A549 (cell line): ENCODE data around the gene C1orf167. TPM values are rescaled to one million over a fixed set of nuclear protein-coding genes. Genes with fewer than 3 reads are reported as not detected.

Source experiments
- ATAC-seq, 2 experiments: fragments of 200-7000 bp in 1 of 2; fragments of >200 bp in 1 of 2; cut with Nextera tagmentation in 1 of 2; cut with Tn5 transposase in 1 of 2; 3 replicates each; pipeline versions ENCODE4 v1.8.0 to v1.9.1; 2018 to 2020; ENCODE audit warnings: mild to moderate bottlenecking in 1 of 2, moderate library complexity in 1 of 2
- CTCF ChIA-PET: fragments of 300-600 bp; sonication (Branson Sonifier 250); formaldehyde crosslinking; extraction: SDS; loops from one replicate; lab custom pipeline; 2021; ENCODE audit warnings: antibody characterized with exemption, inconsistent platforms; lab: Yijun Ruan, JAX
- POLR2A ChIA-PET: fragments of 350-600 bp; formaldehyde crosslinking; extraction: SDS; loops from one replicate; lab custom pipeline; 2021; ENCODE audit warnings: antibody characterized with exemption, inconsistent platforms; lab: Yijun Ruan, JAX
- DNase-seq, 2 experiments: peaks; one replicate each; pipeline versions ENCODE4 v3.0.0 to v3.0.0-alpha.2; 2011 to 2016; ENCODE audit warnings: low read depth in 1 of 2, low spot score in 1 of 2
- FAIRE-seq: peaks from 2 replicates; lab custom pipeline; 2011; peaks lifted over from hg19 to GRCh38; lab: Jason Lieb, UNC
- H3K27ac ChIP-seq, 2 experiments: fragments of >200 bp; sonication (Bioruptor Twin); formaldehyde crosslinking; 3 replicates each; pipeline ENCODE4 v1.5.1; 2016 to 2017
- H3K4me1 ChIP-seq: fragments of >200 bp; sonication (Bioruptor Twin); formaldehyde crosslinking; 3 replicates; pipeline ENCODE4 v1.6.1; 2016
- H3K4me2 ChIP-seq: fragments of >200 bp; sonication (Bioruptor Twin); formaldehyde crosslinking; 3 replicates; pipeline ENCODE4 v1.6.1; 2016
- H3K4me3 ChIP-seq: fragments of >200 bp; sonication (Bioruptor Twin); formaldehyde crosslinking; 3 replicates; pipeline ENCODE4 v1.5.1; 2016
- H3K9me3 ChIP-seq: fragments of >200 bp; sonication (Bioruptor Twin); formaldehyde crosslinking; 3 replicates; pipeline ENCODE4 v1.6.1; 2016
- BHLHE40 ChIP-seq: IDR thresholded peaks from 2 replicates; pipeline ENCODE4 v1.6.1; 2012; ENCODE audit warnings: low read depth, low read length, inconsistent platforms
- CHD2 ChIP-seq: fragments of 150-350 bp; IDR thresholded peaks from 2 replicates; pipeline ENCODE4 v1.6.1; 2014; ENCODE audit warnings: low read length; ENCODE audit not compliant: partially characterized antibody
- EHMT2 ChIP-seq: fragments of 200-600 bp; sonication (generic); IDR thresholded peaks from 2 replicates; pipeline ENCODE4 v1.6.1; 2016; ENCODE audit warnings: antibody characterized with exemption, low read depth, mild to moderate bottlenecking, moderate library complexity
- FOSL2 ChIP-seq, 2 experiments: fragments of 450-650 bp in 1 of 2; fragments of >200 bp in 1 of 2; sonication (Bioruptor Twin) in 1 of 2; formaldehyde crosslinking; IDR thresholded peaks; 2 replicates each; pipeline versions ENCODE4 v1.5.0 to v1.6.1; 2016 to 2020; ENCODE audit warnings: mild to moderate bottlenecking in 1 of 2, moderate library complexity in 1 of 2
- HEYL ChIP-seq: fragments of 250-450 bp; sonication (Bioruptor Pico); IDR thresholded peaks from 2 replicates; pipeline ENCODE4 v1.8.0; 2021; ENCODE audit warnings: mild to moderate bottlenecking, moderate library complexity
- HOXB13 ChIP-seq: fragments of 250-450 bp; sonication (Bioruptor Pico); IDR thresholded peaks from 2 replicates; pipeline ENCODE4 v1.5.0; 2020; ENCODE audit warnings: low read depth, mild to moderate bottlenecking, moderate library complexity
- KDM1A ChIP-seq: fragments of 200-600 bp; sonication (generic); IDR thresholded peaks from 2 replicates; pipeline ENCODE4 v1.6.1; 2016; ENCODE audit warnings: low read depth, mild to moderate bottlenecking
- MAFK ChIP-seq: fragments of 450-650 bp; IDR thresholded peaks from 2 replicates; pipeline ENCODE4 v1.6.1; 2014; ENCODE audit not compliant: partially characterized antibody
- NFE2L2 ChIP-seq: fragments of 150-350 bp; conservative IDR thresholded peaks from 2 replicates; pipeline ENCODE4 v1.6.1; 2014; ENCODE audit warnings: low read length
- RAD21 ChIP-seq, 2 experiments: fragments of >200 bp in 1 of 2; sonication (Bioruptor Twin) in 1 of 2; formaldehyde crosslinking in 1 of 2; IDR thresholded peaks in 1 of 2; conservative IDR thresholded peaks in 1 of 2; 2 replicates in 1 of 2; 3 replicates in 1 of 2; pipeline ENCODE4 v1.6.1; 2012 to 2018; ENCODE audit warnings: inconsistent platforms in 1 of 2
- RARB ChIP-seq: fragments of 250-450 bp; sonication (Bioruptor Pico); IDR thresholded peaks from 2 replicates; pipeline ENCODE4 v1.8.0; 2021; ENCODE audit warnings: mild to moderate bottlenecking, moderate library complexity
- SREBF2 ChIP-seq: fragments of 450-650 bp; IDR thresholded peaks from 2 replicates; pipeline ENCODE4 v1.6.1; 2014; ENCODE audit warnings: mild to moderate bottlenecking, moderate library complexity
- ZC3H11A ChIP-seq: fragments of 450-650 bp; IDR thresholded peaks from 2 replicates; pipeline ENCODE4 v1.6.1; 2014; ENCODE audit warnings: antibody characterized with exemption, mild to moderate bottlenecking
- WGBS: methylation state at CpG from one replicate; pipeline ENCODE4 v1.1.6; 2017; ENCODE audit errors: missing lambda C conversion rate; 5-methylcytosine and 5-hydroxymethylcytosine counted together
- polyA plus RNA-seq, 4 experiments: library from polyadenylated mRNA; depleted of rRNA in 3 of 4; stranded (reverse); fragments of >200 nt; fragmentation: RNase III in 1 of 4; extraction: RNeasy Plus Mini Kit Qiagen cat#74134 plus additional on column Dnase treatment in 1 of 4; gene quantifications; 2 replicates in 3 of 4; 3 replicates in 1 of 4; pipeline ENCODE4 v1.2.3, GENCODE V29; 2011 to 2017
- TF ChIP-seq, protein P1 (sequence below): fragments of >200 bp; sonication (Bioruptor Twin); formaldehyde crosslinking; IDR thresholded peaks from 2 replicates; pipeline ENCODE4 v1.6.1; 2016
- TF ChIP-seq, protein P2 (sequence below): IDR thresholded peaks from 2 replicates; pipeline ENCODE4 v1.6.1; 2012; ENCODE audit warnings: low read depth, borderline replicate concordance
- TF ChIP-seq, protein P3 (sequence below): fragments of 250-450 bp; sonication (Bioruptor Pico); IDR thresholded peaks from 2 replicates; pipeline ENCODE4 v1.5.0; 2021; ENCODE audit warnings: mild to moderate bottlenecking, moderate library complexity, borderline replicate concordance
- TF ChIP-seq, protein P4 (sequence below): IDR thresholded peaks from 2 replicates; pipeline ENCODE4 v1.6.1; 2012
- TF ChIP-seq, protein P5 (sequence below): fragments of 250-450 bp; sonication (Bioruptor Pico); IDR thresholded peaks from 2 replicates; pipeline ENCODE4 v1.5.0; 2020; ENCODE audit warnings: low read depth, mild to moderate bottlenecking, moderate library complexity

Gene C1orf167
- polyA plus RNA-seq, 2 of the 4 experiments (the other 2 are of a cell fraction) = not detected

DNA sequence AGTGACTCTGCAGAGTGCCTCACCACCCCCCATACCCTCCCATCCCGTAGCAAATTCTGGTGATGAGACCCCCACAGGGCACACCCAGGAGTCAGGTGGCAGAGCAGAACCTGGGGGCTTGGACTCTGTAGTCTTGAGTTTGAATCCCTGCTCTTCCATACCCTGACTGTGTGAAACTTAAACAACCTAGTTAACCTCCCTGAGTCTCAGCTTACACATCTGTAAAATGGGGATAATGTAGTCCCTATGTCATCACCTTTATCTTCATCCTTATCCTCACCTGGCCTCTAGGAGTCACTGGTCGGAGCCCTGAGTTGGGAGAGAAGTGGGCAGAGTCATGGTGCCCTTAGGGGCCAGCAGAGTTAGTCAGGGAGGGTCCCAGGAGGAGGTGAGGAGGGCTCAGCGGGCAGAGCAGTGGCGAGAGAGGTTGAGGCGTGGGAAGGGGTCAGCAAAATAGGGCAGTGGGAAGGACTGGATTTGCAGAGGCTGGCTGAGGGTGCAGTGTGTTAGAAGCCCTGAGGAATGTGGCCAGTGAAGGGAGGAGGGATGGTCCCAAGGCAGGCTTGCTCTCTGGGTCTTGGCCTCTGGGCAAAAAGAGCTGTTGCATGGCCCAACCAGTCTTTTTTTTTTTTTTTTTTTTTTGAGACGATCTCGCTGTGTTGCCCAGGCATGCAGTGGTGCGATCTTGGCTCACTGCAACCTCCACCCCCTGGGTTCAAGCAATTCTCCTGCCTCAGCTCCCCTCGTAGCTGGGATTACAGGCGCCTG, 18.6 kb downstream of the C1orf167 start:
- H3K9me3 ChIP-seq = no peaks in the 10 kb centered on the region
- ChIA-PET POLR2A (no interaction called here), CTCF (no interaction called here)
- no peak for DNase-seq
- TF ChIP-seq, protein P1, sequence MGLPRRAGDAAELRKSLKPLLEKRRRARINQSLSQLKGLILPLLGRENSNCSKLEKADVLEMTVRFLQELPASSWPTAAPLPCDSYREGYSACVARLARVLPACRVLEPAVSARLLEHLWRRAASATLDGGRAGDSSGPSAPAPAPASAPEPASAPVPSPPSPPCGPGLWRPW = no peak
- no peak for TF ChIP-seq RAD21 (conservative IDR thresholded peaks at IDR 0.05 in 1 of 2, IDR thresholded peaks at IDR 0.05 in 1 of 2)
- no peak for TF ChIP-seq KDM1A
- no peak for TF ChIP-seq MAFK
- TF ChIP-seq HEYL (CRISPR knock-in tag) = no peak
- TF ChIP-seq, protein P2, sequence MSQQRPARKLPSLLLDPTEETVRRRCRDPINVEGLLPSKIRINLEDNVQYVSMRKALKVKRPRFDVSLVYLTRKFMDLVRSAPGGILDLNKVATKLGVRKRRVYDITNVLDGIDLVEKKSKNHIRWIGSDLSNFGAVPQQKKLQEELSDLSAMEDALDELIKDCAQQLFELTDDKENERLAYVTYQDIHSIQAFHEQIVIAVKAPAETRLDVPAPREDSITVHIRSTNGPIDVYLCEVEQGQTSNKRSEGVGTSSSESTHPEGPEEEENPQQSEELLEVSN = no peak
- TF ChIP-seq, protein P3, sequence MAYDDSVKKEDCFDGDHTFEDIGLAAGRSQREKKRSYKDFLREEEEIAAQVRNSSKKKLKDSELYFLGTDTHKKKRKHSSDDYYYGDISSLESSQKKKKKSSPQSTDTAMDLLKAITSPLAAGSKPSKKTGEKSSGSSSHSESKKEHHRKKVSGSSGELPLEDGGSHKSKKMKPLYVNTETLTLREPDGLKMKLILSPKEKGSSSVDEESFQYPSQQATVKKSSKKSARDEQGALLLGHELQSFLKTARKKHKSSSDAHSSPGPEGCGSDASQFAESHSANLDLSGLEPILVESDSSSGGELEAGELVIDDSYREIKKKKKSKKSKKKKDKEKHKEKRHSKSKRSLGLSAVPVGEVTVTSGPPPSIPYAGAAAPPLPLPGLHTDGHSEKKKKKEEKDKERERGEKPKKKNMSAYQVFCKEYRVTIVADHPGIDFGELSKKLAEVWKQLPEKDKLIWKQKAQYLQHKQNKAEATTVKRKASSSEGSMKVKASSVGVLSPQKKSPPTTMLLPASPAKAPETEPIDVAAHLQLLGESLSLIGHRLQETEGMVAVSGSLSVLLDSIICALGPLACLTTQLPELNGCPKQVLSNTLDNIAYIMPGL (CRISPR knock-in tag) = no peak
- TF ChIP-seq ZC3H11A = no peak
- no peak for TF ChIP-seq EHMT2
- no peak for TF ChIP-seq HOXB13
- H3K4me2 ChIP-seq = no peak overlapping the region
- no peaks in the 10 kb centered on the region for H3K4me1 ChIP-seq
- ATAC-seq = no peak
- 79% methylated on average over 9 of the region's 10 CpGs for WGBS
- no peak overlapping the region for H3K4me3 ChIP-seq
- no peak overlapping the region for H3K27ac ChIP-seq
- no peak for FAIRE-seq

DNA sequence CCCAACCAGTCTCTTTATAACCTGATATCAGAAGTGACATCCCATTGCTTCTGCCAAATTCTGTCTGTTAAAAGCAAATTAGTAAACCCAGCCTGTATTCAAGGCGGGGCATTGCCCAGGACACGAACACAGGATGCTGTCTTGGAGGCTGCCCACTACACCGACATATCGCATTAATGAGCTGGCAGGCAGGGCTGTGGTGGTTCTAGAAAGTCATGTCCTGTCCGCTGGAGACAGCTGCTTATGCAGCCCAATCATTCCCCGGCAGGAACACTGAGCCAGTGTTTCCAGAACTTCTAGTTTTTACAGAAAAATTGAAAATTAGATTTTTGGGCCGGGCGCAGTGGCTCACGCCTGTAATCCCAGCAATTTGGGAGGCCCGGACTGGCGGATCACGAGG, 19.3 kb downstream of the C1orf167 start:
- CTCF ChIA-PET = no interaction called here
- ATAC-seq = no peak

DNA sequence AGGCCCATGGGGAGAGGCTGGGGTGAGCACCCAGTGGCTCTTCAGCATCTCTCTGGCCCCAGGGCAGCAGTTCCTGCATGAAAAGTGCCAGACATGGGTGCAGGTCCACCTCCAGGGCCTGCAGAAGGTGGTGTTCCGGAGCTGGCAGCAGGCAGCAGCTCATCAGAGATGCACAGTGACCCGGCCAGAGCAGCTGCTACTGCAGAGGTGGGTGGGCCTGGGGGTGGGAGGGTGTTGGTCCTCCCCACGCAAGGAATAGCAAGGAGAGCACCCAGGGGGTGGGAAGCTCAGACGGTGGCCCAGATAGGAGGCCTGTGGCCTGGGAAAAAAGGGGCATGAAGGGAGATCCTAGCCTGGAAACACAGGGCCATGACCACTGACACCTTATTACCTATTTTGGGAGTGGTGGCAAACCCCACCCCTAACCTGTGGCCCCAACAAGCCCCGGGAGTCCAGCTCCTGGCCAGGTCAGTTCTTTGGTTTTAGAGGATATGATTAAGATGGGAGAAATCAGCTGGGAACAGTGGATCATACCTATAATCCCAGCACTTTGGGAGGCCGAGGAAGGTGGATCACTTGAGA, 20.2 kb downstream of the C1orf167 start:
- Histone ChIP-seq H3K9me3 (no peaks in the 10 kb centered on the region), H3K4me2 (no peak overlapping the region), H3K27ac (no peak overlapping the region), H3K4me3 (no peak overlapping the region), H3K4me1 (peaks cover 2% of the 10 kb centered on the region; the same call in 1 of the 3 replicates)
- ATAC-seq (no peak), FAIRE-seq (no peak), DNase-seq (no peak)
- WGBS = 78% methylated on average over 3 of the region's 6 CpGs
- CTCF ChIA-PET = interaction anchor here (0.7 kb wide), 1 partner anchor 86 kb away, joined by 3 read pairs; no protein-coding TSS in a partner anchor
- TF ChIP-seq BHLHE40 (no peak), ZC3H11A (no peak), RARB (CRISPR knock-in tag) (no peak), NFE2L2 (no peak)
- TF ChIP-seq, protein P1 = no peak
- TF ChIP-seq, protein P4, sequence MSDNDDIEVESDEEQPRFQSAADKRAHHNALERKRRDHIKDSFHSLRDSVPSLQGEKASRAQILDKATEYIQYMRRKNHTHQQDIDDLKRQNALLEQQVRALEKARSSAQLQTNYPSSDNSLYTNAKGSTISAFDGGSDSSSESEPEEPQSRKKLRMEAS = no peak
- TF ChIP-seq, protein P5, sequence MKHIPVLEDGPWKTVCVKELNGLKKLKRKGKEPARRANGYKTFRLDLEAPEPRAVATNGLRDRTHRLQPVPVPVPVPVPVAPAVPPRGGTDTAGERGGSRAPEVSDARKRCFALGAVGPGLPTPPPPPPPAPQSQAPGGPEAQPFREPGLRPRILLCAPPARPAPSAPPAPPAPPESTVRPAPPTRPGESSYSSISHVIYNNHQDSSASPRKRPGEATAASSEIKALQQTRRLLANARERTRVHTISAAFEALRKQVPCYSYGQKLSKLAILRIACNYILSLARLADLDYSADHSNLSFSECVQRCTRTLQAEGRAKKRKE = no peak
- POLR2A ChIA-PET = interaction anchor here (1.0 kb wide), 1 partner anchor 46 kb away, joined by 3 read pairs; no protein-coding TSS in a partner anchor

More for the DNA sequence above, 19.3 kb downstream of the C1orf167 start:
- FAIRE-seq (no peak), DNase-seq (no peak)
- H3K4me2 ChIP-seq = no peak overlapping the region
- no peak for TF ChIP-seq SREBF2
- no peak for TF ChIP-seq FOSL2 (IDR thresholded peaks at IDR 0.05)
- no peak for TF ChIP-seq FOSL2 (CRISPR knock-in tag; IDR thresholded peaks at IDR 0.05)
- TF ChIP-seq CHD2 = no peak
- no peak overlapping the region for H3K4me3 ChIP-seq
- WGBS = 81% methylated on average over 12 of the region's 12 CpGs
- POLR2A ChIA-PET = no interaction called here
- H3K9me3 ChIP-seq = no peaks in the 10 kb centered on the region
- no peak overlapping the region for H3K27ac ChIP-seq
- H3K4me1 ChIP-seq = no peaks in the 10 kb centered on the region
